Measurements from ENCODE around the gene CDC42BPA.

- TF ChIP-seq EP300 (conservative IDR thresholded peaks at IDR 0.05; ENCODE audit: poor library complexity, severe bottlenecking), result no peak
- TF ChIP-seq CTCF (IDR thresholded peaks at IDR 0.05; ENCODE audit: poor library complexity, severe bottlenecking), result no peak
- no peak for TF ChIP-seq MXI1 (conservative IDR thresholded peaks at IDR 0.05; ENCODE audit: poor library complexity, severe bottlenecking)
- TF ChIP-seq POLR2AphosphoS5 (IDR thresholded peaks at IDR 0.05), result no peak
- no peak for TF ChIP-seq REST (IDR thresholded peaks at IDR 0.05; ENCODE audit: borderline replicate concordance)
- TF ChIP-seq RAD21 (conservative IDR thresholded peaks at IDR 0.05), result no peak
- no peak for TF ChIP-seq EZH2 (IDR thresholded peaks at IDR 0.05; ENCODE audit: borderline replicate concordance, insufficient read depth, low read length, poor library complexity, severe bottlenecking)
Observed at GRCh38 chr1:227343206-227343605, 24.9 kb upstream of the CDC42BPA start.
